ENCODE results near the gene ALOX5. TPM values are rescaled to one million over a fixed set of nuclear protein-coding genes. Genes with fewer than 3 reads are reported as not detected.

ALOX5 gene
- total RNA-seq, 1 experiment from 2014 or later, result 3.4 TPM

DNA sequence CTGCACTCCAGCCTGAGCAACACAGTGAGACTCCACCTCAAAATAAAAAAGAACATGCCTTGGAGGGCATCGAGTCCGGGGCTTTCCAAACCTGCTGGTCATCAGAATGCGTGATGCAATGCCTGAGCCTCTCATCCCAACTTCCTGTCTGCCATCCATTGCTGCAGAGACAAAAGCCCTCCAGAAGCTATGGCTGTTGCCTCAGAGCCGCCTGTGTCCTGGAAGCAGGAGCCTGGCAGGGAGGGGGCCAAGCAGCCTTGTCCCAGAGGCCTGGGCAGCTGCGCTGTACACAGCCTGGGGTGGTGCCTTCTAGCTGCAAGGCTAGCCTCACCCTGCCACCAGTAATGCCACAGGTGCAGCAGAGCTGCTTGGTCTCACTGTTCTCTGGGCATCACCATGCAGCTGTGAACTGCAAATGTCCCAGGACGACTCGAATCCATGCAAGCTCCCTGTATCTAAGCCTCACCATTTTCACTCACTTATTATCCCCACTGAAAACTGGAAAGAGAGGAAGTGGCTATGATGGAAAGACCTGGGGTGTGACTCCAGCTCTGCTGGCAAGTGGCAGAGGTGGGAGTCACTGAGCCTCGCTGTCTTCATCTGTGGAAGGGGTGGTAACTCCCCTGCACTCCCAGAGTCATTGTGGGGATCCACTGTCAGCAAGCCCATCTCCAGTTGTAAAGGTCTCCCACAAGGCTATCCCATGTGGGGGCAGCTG, 7.0 kb downstream of the ALOX5 start:
- Mint-ChIP-seq H3K9me3 (no peaks in the 10 kb centered on the region), H3K27ac (no peak overlapping the region), H3K36me3 (no peaks in the 10 kb centered on the region), H3K4me3 (no peak overlapping the region), H3K27me3 (ENCODE audit: low read depth) (peaks cover 5% of the 10 kb centered on the region), H3K4me1 (peaks cover 14% of the 10 kb centered on the region)
- ATAC-seq, result no peak
- DNase-seq (ENCODE audit: low spot score), result no peak
- TF ChIP-seq, protein P1, sequence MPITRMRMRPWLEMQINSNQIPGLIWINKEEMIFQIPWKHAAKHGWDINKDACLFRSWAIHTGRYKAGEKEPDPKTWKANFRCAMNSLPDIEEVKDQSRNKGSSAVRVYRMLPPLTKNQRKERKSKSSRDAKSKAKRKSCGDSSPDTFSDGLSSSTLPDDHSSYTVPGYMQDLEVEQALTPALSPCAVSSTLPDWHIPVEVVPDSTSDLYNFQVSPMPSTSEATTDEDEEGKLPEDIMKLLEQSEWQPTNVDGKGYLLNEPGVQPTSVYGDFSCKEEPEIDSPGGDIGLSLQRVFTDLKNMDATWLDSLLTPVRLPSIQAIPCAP (CRISPR knock-in tag; IDR thresholded peaks at IDR 0.05), result no peak
- TF ChIP-seq, protein P2, sequence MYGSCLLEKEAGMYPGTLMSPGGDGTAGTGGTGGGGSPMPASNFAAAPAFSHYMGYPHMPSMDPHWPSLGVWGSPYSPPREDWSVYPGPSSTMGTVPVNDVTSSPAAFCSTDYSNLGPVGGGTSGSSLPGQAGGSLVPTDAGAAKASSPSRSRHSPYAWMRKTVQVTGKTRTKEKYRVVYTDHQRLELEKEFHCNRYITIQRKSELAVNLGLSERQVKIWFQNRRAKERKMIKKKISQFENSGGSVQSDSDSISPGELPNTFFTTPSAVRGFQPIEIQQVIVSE (CRISPR knock-in tag; IDR thresholded peaks at IDR 0.05; ENCODE audit: borderline replicate concordance), result no peak
- TF ChIP-seq GRHL2 (CRISPR knock-in tag; IDR thresholded peaks at IDR 0.05; ENCODE audit: insufficient replicate concordance, severe bottlenecking), result no peak
- TF ChIP-seq, protein P3, sequence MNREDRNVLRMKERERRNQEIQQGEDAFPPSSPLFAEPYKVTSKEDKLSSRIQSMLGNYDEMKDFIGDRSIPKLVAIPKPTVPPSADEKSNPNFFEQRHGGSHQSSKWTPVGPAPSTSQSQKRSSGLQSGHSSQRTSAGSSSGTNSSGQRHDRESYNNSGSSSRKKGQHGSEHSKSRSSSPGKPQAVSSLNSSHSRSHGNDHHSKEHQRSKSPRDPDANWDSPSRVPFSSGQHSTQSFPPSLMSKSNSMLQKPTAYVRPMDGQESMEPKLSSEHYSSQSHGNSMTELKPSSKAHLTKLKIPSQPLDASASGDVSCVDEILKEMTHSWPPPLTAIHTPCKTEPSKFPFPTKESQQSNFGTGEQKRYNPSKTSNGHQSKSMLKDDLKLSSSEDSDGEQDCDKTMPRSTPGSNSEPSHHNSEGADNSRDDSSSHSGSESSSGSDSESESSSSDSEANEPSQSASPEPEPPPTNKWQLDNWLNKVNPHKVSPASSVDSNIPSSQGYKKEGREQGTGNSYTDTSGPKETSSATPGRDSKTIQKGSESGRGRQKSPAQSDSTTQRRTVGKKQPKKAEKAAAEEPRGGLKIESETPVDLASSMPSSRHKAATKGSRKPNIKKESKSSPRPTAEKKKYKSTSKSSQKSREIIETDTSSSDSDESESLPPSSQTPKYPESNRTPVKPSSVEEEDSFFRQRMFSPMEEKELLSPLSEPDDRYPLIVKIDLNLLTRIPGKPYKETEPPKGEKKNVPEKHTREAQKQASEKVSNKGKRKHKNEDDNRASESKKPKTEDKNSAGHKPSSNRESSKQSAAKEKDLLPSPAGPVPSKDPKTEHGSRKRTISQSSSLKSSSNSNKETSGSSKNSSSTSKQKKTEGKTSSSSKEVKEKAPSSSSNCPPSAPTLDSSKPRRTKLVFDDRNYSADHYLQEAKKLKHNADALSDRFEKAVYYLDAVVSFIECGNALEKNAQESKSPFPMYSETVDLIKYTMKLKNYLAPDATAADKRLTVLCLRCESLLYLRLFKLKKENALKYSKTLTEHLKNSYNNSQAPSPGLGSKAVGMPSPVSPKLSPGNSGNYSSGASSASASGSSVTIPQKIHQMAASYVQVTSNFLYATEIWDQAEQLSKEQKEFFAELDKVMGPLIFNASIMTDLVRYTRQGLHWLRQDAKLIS (CRISPR knock-in tag; IDR thresholded peaks at IDR 0.05; ENCODE audit: borderline replicate concordance), result no peak
- ChIA-PET POLR2A (no interaction called here), CTCF (no interaction called here)

DNA sequence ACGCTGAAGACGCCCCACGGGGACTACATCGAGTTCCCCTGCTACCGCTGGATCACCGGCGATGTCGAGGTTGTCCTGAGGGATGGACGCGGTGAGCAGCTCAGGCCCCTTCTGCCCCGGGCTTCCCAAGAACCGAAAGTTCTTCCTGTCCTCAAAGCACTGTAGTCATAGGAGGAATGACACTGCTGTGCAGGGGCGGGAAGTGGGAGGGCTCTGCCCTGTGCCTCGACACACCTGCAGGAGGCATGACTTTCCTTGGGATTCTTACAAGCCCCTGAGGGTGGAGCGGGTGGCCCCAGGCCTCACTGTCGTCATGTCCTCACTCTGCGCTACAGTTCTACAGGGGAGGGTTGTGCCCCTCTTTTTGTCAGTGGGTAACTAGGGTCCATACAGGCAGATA, 8.6 kb downstream of the ALOX5 start:
- TF ChIP-seq NR3C1 (CRISPR knock-in tag; conservative IDR thresholded peaks at IDR 0.05; ENCODE audit: low read depth) (no peak), SP1 (CRISPR knock-in tag; conservative IDR thresholded peaks at IDR 0.05) (no peak), ZNF416 (CRISPR knock-in tag; IDR thresholded peaks at IDR 0.05) (no peak), ZNF219 (CRISPR knock-in tag; IDR thresholded peaks at IDR 0.05; ENCODE audit: borderline replicate concordance) (no peak), MXD4 (CRISPR knock-in tag; IDR thresholded peaks at IDR 0.05; ENCODE audit: borderline replicate concordance) (no peak)
- TF ChIP-seq, protein P4, sequence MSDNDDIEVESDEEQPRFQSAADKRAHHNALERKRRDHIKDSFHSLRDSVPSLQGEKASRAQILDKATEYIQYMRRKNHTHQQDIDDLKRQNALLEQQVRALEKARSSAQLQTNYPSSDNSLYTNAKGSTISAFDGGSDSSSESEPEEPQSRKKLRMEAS (CRISPR knock-in tag; IDR thresholded peaks at IDR 0.05), result no peak
- TF ChIP-seq, protein P5, sequence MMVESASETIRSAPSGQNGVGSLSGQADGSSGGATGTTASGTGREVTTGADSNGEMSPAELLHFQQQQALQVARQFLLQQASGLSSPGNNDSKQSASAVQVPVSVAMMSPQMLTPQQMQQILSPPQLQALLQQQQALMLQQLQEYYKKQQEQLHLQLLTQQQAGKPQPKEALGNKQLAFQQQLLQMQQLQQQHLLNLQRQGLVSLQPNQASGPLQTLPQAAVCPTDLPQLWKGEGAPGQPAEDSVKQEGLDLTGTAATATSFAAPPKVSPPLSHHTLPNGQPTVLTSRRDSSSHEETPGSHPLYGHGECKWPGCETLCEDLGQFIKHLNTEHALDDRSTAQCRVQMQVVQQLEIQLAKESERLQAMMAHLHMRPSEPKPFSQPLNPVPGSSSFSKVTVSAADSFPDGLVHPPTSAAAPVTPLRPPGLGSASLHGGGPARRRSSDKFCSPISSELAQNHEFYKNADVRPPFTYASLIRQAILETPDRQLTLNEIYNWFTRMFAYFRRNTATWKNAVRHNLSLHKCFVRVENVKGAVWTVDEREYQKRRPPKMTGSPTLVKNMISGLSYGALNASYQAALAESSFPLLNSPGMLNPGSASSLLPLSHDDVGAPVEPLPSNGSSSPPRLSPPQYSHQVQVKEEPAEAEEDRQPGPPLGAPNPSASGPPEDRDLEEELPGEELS (CRISPR knock-in tag; IDR thresholded peaks at IDR 0.05), result no peak
- TF ChIP-seq, protein P6, sequence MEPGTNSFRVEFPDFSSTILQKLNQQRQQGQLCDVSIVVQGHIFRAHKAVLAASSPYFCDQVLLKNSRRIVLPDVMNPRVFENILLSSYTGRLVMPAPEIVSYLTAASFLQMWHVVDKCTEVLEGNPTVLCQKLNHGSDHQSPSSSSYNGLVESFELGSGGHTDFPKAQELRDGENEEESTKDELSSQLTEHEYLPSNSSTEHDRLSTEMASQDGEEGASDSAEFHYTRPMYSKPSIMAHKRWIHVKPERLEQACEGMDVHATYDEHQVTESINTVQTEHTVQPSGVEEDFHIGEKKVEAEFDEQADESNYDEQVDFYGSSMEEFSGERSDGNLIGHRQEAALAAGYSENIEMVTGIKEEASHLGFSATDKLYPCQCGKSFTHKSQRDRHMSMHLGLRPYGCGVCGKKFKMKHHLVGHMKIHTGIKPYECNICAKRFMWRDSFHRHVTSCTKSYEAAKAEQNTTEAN (CRISPR knock-in tag; IDR thresholded peaks at IDR 0.05), result no peak
- TF ChIP-seq, protein P7, sequence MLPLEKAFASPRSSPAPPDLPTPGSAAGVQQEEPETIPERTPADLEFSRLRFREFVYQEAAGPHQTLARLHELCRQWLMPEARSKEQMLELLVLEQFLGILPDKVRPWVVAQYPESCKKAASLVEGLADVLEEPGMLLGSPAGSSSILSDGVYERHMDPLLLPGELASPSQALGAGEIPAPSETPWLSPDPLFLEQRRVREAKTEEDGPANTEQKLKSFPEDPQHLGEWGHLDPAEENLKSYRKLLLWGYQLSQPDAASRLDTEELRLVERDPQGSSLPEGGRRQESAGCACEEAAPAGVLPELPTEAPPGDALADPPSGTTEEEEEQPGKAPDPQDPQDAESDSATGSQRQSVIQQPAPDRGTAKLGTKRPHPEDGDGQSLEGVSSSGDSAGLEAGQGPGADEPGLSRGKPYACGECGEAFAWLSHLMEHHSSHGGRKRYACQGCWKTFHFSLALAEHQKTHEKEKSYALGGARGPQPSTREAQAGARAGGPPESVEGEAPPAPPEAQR (CRISPR knock-in tag; IDR thresholded peaks at IDR 0.05), result no peak
- TF ChIP-seq, protein P8, sequence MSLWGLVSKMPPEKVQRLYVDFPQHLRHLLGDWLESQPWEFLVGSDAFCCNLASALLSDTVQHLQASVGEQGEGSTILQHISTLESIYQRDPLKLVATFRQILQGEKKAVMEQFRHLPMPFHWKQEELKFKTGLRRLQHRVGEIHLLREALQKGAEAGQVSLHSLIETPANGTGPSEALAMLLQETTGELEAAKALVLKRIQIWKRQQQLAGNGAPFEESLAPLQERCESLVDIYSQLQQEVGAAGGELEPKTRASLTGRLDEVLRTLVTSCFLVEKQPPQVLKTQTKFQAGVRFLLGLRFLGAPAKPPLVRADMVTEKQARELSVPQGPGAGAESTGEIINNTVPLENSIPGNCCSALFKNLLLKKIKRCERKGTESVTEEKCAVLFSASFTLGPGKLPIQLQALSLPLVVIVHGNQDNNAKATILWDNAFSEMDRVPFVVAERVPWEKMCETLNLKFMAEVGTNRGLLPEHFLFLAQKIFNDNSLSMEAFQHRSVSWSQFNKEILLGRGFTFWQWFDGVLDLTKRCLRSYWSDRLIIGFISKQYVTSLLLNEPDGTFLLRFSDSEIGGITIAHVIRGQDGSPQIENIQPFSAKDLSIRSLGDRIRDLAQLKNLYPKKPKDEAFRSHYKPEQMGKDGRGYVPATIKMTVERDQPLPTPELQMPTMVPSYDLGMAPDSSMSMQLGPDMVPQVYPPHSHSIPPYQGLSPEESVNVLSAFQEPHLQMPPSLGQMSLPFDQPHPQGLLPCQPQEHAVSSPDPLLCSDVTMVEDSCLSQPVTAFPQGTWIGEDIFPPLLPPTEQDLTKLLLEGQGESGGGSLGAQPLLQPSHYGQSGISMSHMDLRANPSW (CRISPR knock-in tag; conservative IDR thresholded peaks at IDR 0.05; ENCODE audit: low read depth), result no peak
- TF ChIP-seq, protein P1 (CRISPR knock-in tag; IDR thresholded peaks at IDR 0.05), result no peak
- TF ChIP-seq, protein P9, sequence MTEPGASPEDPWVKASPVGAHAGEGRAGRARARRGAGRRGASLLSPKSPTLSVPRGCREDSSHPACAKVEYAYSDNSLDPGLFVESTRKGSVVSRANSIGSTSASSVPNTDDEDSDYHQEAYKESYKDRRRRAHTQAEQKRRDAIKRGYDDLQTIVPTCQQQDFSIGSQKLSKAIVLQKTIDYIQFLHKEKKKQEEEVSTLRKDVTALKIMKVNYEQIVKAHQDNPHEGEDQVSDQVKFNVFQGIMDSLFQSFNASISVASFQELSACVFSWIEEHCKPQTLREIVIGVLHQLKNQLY (CRISPR knock-in tag; IDR thresholded peaks at IDR 0.05), result no peak
- ChIA-PET CTCF (no interaction called here), POLR2A (no interaction called here)
- H3K4me1 Mint-ChIP-seq, result peaks cover 8% of the 10 kb centered on the region
- no peak overlapping the region for H3K4me3 Mint-ChIP-seq
- H3K9me3 Mint-ChIP-seq, result peaks cover 3% of the 10 kb centered on the region
- ATAC-seq, result no peak; the same call in 1 of the 2 replicates
- no peak overlapping the region for H3K27ac Mint-ChIP-seq
- H3K27me3 Mint-ChIP-seq (ENCODE audit: low read depth), result no peaks in the 10 kb centered on the region
- DNase-seq (ENCODE audit: low spot score), result no peak
- H3K36me3 Mint-ChIP-seq, result peaks cover 2% of the 10 kb centered on the region; the same call in 1 of the 2 replicates

All from WTC11 (cell line).